GM18520 (cell line): Measurements from ENCODE around the gene LRRN2.
"Not testable (repeated sequence)": the region's sequence is repeated elsewhere in the genome, so short reads cannot be mapped to it uniquely, and the experiment has no call there.

Experiments used
- ATAC-seq: cut with Tn5 transposase; IDR thresholded peaks from one replicate; pipeline ENCODE4 v1.9.1; 2021; ENCODE audit not compliant: unreplicated experiment

LRRN2 gene

DNA sequence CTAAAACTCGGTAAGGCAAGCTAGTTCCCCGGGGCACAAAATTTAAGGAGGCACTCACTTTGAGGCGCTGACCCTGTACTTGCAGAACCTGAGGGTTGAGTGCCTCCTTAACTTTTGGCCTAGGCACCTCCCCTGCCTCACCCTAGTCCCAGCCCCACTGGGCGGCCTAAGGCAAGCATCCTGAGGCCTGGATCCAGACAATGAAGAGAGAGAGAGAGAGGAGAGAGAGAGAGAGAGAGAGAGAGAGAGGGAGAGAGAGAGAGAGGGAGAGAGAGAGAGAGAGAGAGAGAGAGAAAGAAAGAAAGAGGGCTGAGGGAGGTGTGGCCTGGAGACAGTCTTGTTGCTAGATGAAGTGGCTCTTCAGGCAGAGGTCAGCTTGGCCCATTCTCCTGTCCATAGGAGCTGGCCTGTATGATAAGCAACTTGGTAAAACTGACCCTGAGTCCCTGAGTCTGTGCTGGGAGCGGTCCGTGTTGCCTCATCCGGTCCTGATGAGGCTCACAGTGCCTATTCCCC is 7.4 kb upstream of the LRRN2 start:
- no peak for ATAC-seq

DNA sequence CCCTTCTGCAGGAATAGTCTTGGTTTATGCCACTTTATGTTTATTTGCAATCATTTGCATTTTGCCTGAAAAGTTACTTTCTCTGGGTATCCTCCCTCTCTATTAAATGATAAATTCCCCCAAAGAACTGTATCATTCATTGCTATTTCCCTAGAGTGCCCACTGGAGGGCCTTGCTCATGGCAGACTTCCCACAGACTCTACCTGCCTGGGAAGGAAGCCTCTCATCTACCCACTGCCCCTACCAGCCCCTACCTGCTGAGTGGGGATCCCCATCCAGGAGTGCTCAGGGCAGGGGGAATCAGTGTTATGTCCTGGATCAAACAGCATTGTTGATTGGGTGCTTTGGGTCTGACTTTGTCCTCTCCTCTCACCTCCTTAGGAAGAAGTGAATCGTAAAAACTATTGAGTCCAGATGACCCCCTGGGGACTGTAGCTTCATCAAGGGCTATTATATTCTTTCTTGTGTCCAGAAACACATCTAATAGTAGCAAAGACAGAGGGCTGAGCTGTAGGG is 6.8 kb upstream of the LRRN2 start:
- no peak for ATAC-seq

DNA sequence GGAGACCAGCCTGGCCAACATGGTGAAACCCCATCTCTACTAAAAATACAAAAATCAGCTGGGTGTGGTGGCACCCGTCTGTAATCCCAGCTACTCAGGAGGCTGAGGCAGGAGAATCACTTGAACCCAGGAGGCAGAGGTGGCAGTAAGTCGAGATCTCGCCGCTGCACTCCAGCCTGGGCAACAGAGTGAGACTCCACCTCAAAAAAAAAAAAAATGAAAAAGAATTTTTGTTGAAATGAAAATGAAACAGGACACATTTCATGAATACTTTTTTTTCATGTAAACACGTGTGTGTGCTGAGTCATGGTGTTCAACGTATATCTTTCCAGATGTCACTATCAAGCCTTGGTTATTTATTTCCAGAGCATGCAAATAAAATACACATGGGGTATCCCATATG is 5.8 kb upstream of the LRRN2 start:
- not testable (repeated sequence) for ATAC-seq

DNA sequence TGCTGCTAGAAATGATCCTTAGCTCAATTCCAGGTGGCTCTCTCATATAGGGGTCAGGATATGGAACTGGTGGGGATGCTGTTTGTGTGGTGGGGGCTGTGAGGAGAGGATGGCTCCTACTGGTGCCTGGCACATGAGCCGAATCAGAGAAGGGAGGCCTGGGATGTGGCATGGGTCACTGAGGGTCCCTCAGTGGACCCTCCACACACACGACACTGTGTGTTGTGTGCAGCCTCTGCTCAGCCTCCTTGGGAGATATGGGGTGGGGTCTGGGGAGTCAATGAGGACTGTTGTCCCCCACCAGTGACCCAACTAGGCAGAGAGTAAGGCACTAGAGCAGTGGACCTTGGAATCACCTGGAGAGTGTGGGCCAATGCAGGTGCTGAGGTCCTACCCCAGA is 3.2 kb upstream of the LRRN2 start:
- ATAC-seq: no peak

DNA sequence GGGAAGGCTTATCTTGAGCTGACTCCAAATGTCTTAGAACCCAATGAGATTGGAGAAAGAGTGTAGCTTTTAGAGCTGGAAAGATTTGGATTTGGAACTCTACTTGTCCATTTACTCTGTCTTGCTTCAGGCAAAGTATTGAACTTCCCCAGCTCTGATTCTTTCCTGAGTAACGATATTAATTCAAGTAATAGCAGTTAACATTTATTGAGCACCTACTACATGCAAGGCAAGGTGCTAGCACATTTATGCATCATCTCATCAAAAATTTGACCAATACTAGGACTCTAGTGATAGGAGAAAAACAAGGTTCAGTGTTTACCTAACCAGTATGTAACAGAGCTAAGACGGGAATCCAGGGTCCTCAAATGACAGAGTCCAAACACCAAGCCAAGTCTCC is 2.5 kb upstream of the LRRN2 start:
- no peak for ATAC-seq

DNA sequence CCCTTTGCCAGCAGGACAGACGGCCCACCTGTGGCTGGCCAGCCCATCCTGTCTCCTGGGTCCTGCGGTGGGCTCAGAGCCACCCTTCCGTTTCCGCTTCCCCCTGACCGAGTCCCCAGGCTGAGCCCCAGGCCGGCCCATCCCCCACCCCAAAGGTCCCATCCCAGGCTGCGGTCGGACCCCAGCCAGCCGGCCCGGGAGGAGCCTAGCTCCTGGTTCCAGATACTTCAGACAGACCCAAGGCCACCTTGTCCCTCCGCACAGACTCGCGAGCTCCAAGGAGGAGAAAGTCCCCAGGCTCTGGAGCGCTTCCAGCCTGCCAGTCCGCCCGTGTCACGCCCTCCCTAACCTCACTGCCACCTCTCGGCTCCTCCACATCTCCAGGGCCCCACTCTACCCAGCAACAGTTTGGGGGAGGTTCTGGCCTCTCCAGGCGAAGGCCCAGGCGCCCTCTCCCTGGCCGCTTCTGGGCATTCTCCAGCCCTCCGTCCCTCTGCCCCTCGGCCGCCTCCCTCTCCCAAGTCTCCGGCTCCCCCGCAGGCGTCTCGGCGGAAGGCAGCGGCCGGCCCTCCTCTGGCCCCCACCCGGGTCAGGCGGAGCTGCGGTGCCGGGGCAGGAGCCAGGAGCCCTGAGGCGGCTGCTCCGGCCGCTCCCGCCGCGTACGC is 835 bp downstream of the LRRN2 start:
- ATAC-seq: no peak

- no peak for ATAC-seq
Observed at GRCh38 chr1:204684206-204684570, 1.4 kb downstream of the LRRN2 start.

GRCh38 chr1:204683284-204684205 is 2.0 kb downstream of the LRRN2 start:
- no peak for ATAC-seq

DNA sequence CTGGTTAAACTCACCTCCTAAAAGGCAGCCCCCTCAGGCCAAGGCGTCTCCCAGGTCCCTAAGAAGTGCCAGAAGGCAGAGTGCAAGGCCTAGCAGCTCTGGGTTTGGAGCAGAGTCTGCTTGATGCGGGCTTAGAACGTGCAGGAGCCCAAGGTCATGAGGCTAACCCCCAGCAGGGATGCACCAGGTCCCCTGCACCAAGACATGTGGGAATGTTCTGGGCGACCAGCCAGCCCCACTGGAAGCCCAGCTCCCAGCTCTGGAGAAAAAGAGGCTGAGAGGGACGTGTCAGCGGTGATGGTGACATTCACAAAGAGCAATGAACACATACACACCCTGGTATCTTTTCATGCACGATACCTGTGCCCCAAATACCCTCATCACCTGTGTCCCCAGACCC is 5.1 kb downstream of the LRRN2 start:
- ATAC-seq: no peak

DNA sequence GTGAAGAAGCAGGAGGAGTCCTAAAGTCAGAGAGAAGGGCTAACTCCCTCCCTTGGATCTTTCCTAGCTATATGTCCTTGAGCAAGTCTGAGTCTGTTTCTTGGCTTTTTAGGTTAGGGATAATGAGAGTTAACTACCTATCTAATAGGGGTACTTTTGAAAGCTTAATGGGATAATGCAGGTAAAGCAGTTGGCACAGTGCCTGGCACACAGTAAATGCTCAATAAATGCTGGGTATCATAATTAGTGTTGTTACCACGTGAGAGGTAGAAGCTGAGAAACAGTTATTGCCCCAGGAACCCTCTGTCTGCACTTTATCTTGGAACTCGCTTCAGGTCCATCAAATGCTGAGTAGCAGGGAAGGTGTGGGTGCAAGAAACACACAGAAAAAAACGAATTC is 5.5 kb downstream of the LRRN2 start:
- ATAC-seq: no peak

GRCh38 chr1:204678721-204679475 is 6.6 kb downstream of the LRRN2 start:
- ATAC-seq: no peak

- no peak for ATAC-seq
Observed at GRCh38 chr1:204677864-204678263, 7.7 kb downstream of the LRRN2 start.

DNA sequence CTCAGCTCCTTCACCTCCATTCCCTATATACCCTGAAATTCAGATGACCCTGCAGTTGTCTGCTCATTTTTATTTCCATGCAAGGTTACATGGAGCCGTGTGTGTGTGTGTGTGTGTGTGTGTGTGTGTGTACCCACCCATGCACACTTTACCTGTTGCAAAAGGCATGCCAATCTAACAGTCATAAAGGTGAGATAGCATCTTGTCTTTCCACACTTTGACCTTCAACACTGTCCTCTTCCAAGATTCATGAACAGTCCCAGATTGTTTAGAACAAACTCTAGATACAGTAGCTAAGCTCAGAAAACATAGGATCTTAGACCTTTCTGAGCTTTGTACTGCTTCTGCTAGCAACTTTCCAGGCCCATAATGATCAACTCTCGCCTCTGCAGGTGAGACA is 9.5 kb downstream of the LRRN2 start:
- no peak for ATAC-seq

DNA sequence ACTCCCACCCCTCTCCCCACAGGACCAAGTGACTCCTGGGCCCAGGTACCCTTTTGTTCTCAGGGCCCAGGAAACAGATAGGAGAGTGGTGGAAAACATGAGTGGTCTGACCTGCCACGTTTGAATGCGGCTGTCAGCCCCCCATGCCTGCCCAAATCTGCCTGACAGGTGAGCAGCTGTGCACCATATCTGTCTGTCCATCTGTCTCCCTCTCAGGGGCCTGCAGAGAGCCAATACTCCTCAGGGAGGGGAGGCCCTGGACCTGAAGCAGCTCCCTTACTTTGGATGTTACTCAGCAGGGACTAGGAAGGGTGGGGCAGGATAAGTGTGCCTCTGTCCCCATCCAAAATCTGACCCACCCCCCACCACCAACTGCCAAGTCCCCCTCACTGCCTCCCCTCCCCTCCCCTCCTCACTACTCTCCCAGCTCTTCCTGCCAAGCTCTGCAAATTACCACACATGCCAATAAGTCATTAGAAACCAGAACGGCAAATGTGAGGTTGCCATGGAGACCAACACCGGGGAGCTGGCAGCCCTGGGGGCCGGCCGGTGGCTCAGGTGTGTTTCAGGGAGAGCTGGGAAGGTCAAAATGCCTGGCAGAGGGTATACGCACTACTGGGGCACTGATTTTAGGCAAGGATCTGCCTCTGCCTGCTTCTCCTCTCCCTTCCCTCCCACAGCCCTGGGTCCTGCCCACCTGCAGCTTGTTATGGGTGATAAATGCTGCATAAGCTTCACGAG is 11.5 kb downstream of the LRRN2 start:
- no peak for ATAC-seq

DNA sequence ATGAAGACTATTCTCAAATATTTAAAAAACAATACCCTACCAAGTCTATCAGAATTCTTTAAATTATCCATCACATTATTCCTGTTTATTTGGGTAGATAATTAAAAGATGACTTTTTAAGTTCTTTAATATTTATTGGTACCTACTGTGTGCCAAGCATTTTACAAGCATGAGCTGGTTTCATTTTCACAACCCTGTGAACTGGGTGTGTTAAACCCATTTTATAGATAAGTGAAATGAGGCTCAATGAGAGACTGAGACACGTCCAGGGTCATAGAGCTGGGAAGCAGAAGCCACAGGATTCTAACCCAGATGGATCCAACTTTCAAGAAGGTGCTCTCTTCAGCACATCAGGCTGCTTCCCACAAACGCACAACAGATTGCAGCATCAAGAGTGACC is 12.3 kb downstream of the LRRN2 start:
- no peak for ATAC-seq

DNA sequence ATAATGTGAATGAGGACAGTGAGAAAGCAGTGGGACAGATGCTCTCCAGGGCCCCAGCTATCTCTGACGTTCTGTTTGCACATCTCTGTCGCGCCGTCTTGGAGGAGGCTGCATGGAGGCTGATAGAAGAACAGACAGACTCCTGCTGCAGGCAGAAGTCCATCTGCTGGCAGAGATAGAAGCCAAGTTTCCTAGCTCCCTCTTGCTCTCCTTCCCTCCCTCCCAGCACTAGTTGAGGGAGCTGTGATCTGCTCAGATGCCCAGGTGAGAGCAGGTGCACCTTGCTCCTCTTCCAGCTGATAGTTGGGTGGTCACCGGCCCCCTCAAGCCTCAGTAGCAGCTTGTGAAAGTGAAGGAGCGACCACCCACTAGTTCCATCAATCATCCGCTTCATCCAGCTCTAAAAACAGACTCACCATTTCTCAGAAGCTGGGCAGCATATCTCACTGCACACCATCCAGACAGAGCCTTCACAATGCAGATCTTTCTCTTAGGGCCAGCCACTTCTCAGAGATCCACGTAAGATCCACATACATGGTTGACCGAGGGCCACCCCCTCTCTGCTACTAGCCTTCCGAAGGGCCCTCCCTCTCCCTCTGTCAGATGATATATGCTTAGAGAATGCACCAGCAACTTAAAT is 12.9 kb downstream of the LRRN2 start:
- ATAC-seq: no peak

DNA sequence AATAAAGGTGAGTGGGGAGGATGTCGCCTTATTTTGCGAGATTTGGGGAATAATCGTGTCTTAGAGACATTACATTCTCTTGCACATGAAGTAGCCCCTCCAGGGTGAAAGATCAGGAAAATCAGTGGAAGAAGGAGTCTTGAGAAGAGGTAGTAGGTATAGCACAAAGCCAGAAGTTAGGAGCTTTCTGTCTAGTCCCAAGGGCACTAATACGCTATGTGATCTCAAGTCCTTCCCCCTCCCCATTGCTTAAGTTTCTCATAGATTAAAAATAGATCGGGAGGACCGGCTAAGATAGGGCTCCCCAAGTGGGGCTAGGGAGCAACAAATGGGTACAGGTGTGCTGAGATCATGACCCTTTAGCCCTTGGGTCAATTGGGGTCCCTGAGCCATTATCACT is 13.5 kb downstream of the LRRN2 start:
- no peak for ATAC-seq

- no peak for ATAC-seq
Observed at GRCh38 chr1:204670152-204670927, 15.2 kb downstream of the LRRN2 start.

DNA sequence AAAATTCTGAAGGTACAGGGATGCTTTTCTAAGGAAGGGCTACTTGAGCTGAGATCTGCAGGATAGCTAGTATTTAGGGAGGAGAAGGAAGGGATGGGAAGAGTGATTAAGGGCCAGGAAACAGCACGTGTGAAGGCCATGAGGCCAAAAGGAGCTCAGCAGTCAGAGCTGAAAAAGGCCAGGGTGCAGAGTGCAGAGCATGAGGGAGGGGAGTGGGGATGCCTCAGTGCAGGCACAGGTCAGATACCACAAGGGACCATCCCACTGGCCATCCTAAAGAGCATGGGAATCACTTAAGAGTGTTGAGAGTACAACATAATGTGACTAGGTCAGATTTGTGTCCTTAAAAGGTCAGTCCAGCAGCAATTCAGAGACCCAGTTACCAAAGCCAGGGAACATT is 16.0 kb downstream of the LRRN2 start:
- ATAC-seq: no peak

- ATAC-seq: no peak
Observed at GRCh38 chr1:204664384-204664651, 21.2 kb downstream of the LRRN2 start.
